SK-MEL-5 (cell line): ENCODE data around the gene ABCA2. TPM values are rescaled to one million over a fixed set of nuclear protein-coding genes. Genes with fewer than 3 reads are reported as not detected.

ENCODE experiments used
- total RNA-seq: library from RNA; depleted of rRNA; stranded (reverse); fragments of >200 nt; shearing (Covaris generic); gene quantifications from 2 replicates; pipeline ENCODE4 v1.2.3, GENCODE V29; 2014; rRNA removed

Gene ABCA2
- total RNA-seq, 1 experiment from 2014 or later: 8.6 TPM

Other genes starting within 250 kb of the ABCA2 start
- 47.1 and 50.8 TPM in 2 replicates for gene TMEM141, start 236.9 kb downstream of the ABCA2 start, total RNA-seq
- 0.08 and 0.42 TPM in 2 replicates for gene CCDC183, start 231.9 kb downstream of the ABCA2 start, total RNA-seq
- gene RABL6, start 220.3 kb downstream of the ABCA2 start, total RNA-seq: 57.4 and 62.6 TPM in 2 replicates
- gene AJM1, start 185.8 kb downstream of the ABCA2 start, total RNA-seq: 1.2 and 1.4 TPM in 2 replicates
- 101 TPM in 2 replicates for gene PHPT1, start 178.8 kb downstream of the ABCA2 start, total RNA-seq
- 0.80 and 1.3 TPM in 2 replicates for gene MAMDC4, start 175.9 kb downstream of the ABCA2 start, total RNA-seq
- gene EDF1, start 161.9 kb downstream of the ABCA2 start, total RNA-seq: 356 and 392 TPM in 2 replicates
- gene TRAF2, start 141.7 kb downstream of the ABCA2 start, total RNA-seq: 13.5 and 16.4 TPM in 2 replicates
- gene FBXW5, start 83.5 kb downstream of the ABCA2 start, total RNA-seq: 141 and 174 TPM in 2 replicates
- 0.45 and 0.53 TPM in 2 replicates for gene C8G, start 83.0 kb downstream of the ABCA2 start, total RNA-seq
- gene LCN12, start 76.0 kb downstream of the ABCA2 start, total RNA-seq: not detected in 2 replicates
- gene PTGDS, start 50.7 kb downstream of the ABCA2 start, total RNA-seq: not detected in 2 replicates
- not detected in 2 replicates for gene LCNL1, start 45.2 kb downstream of the ABCA2 start, total RNA-seq
- gene PAXX, start 35.8 kb downstream of the ABCA2 start, total RNA-seq: 31.7 and 46.0 TPM in 2 replicates
- gene CLIC3, start 31.7 kb downstream of the ABCA2 start, total RNA-seq: not detected in 2 replicates
- not detected in 2 replicates for gene FUT7, start 3.9 kb upstream of the ABCA2 start, total RNA-seq
- gene NPDC1, start 17.9 kb upstream of the ABCA2 start, total RNA-seq: 2.2 and 3.5 TPM in 2 replicates
- gene ENTPD2, start 25.8 kb upstream of the ABCA2 start, total RNA-seq: not detected in 2 replicates
- 8.1 and 8.7 TPM in 2 replicates for gene SAPCD2, start 42.3 kb upstream of the ABCA2 start, total RNA-seq
- 22.5 and 23.4 TPM in 2 replicates for gene UAP1L1, start 49.3 kb upstream of the ABCA2 start, total RNA-seq
- gene MAN1B1, start 58.7 kb upstream of the ABCA2 start, total RNA-seq: 84.8 and 85.2 TPM in 2 replicates
- 171 and 178 TPM in 2 replicates for gene DPP7, start 86.5 kb upstream of the ABCA2 start, total RNA-seq
- gene GRIN1, start 110.9 kb upstream of the ABCA2 start, total RNA-seq: 0.05 TPM in 1 of 2 replicates, not detected in the other
- 0.40 TPM in 1 of 2 replicates, not detected in the other for gene LRRC26, start 141.8 kb upstream of the ABCA2 start, total RNA-seq
- gene TMEM210, start 143.8 kb upstream of the ABCA2 start, total RNA-seq: not detected in 2 replicates
- 9.0 and 12.0 TPM in 2 replicates for gene ANAPC2, start 160.3 kb upstream of the ABCA2 start, total RNA-seq
- gene SSNA1, start 160.4 kb upstream of the ABCA2 start, total RNA-seq: 59.2 and 60.9 TPM in 2 replicates
- gene TPRN, start 172.5 kb upstream of the ABCA2 start, total RNA-seq: 8.6 and 9.3 TPM in 2 replicates
- 38.3 and 44.1 TPM in 2 replicates for gene TMEM203, start 177.4 kb upstream of the ABCA2 start, total RNA-seq
- gene NDOR1, start 177.5 kb upstream of the ABCA2 start, total RNA-seq: 5.1 and 6.4 TPM in 2 replicates
- gene RNF208, start 194.0 kb upstream of the ABCA2 start, total RNA-seq: not detected in 2 replicates
- 0.21 and 0.59 TPM in 2 replicates for gene CYSRT1, start 196.9 kb upstream of the ABCA2 start, total RNA-seq
- not detected in 2 replicates for gene RNF224, start 199.3 kb upstream of the ABCA2 start, total RNA-seq
- not detected in 2 replicates for gene SLC34A3, start 202.7 kb upstream of the ABCA2 start, total RNA-seq
- gene TUBB4B, start 213.1 kb upstream of the ABCA2 start, total RNA-seq: 66.1 and 81.2 TPM in 2 replicates
- not detected in 2 replicates for gene STPG3, start 223.0 kb upstream of the ABCA2 start, total RNA-seq
- gene NELFB, start 227.1 kb upstream of the ABCA2 start, total RNA-seq: 47.3 and 47.4 TPM in 2 replicates
- gene TOR4A, start 249.5 kb upstream of the ABCA2 start, total RNA-seq: 0.03 and 0.13 TPM in 2 replicates